Panc1 (cell line): ENCODE data around the gene ZKSCAN2. TPM values are rescaled to one million over a fixed set of nuclear protein-coding genes. Genes with fewer than 3 reads are reported as not detected.

Experiments used
- ATAC-seq: fragments of 200-7000 bp; cut with Tn5 transposase; 2 replicates; pipeline ENCODE4 v1.9.1; 2020; ENCODE audit warnings: mild to moderate bottlenecking, moderate library complexity
- BruUV-seq: library from RNA; stranded (reverse); fragments of 400-500 nt; replicated peaks from 2 replicates; lab custom pipeline; 2021; lab: Mats Ljungman, UMichigan
- CTCF ChIA-PET: fragments of 300-600 bp; sonication (Branson Sonifier 250); formaldehyde crosslinking; loops from one replicate; lab custom pipeline; 2022; ENCODE audit warnings: antibody characterized with exemption; lab: Charles Lee
- POLR2A ChIA-PET: fragments of 300-600 bp; sonication (Branson Sonifier 250); formaldehyde crosslinking; loops from one replicate; lab custom pipeline; 2022; ENCODE audit warnings: antibody characterized with exemption; lab: Charles Lee
- DNase-seq: peaks from one replicate; pipeline ENCODE4 v3.0.0-alpha.2; 2010; ENCODE audit warnings: low read depth, low spot score
- H3K27ac ChIP-seq: 2 replicates; pipeline ENCODE4 v1.5.1; 2011; ENCODE audit warnings: mild to moderate bottlenecking, low read length, inconsistent platforms
- H3K27me3 ChIP-seq: fragments of 200-500 bp; sonication (Bioruptor generic); 2 replicates; pipeline ENCODE4 v1.6.0; 2014; ENCODE audit warnings: low read length, inconsistent platforms; ENCODE audit not compliant: control insufficient read depth, insufficient read depth
- H3K36me3 ChIP-seq: fragments of 200-500 bp; sonication (Bioruptor generic); 2 replicates; pipeline ENCODE4 v1.5.1; 2014; ENCODE audit warnings: inconsistent platforms, mild to moderate bottlenecking, low read length, moderate library complexity; ENCODE audit not compliant: control insufficient read depth, insufficient read depth
- H3K4me1 ChIP-seq: 2 replicates; pipeline ENCODE4 v1.5.1; 2011; ENCODE audit warnings: inconsistent platforms, mild to moderate bottlenecking, low read length, moderate library complexity; ENCODE audit not compliant: control insufficient read depth, insufficient read depth
- H3K4me3 ChIP-seq, 2 experiments: 2 replicates each; pipeline ENCODE4 v1.5.1; 2011 to 2012; ENCODE audit warnings: low read depth in 2 of 2, low read length in 2 of 2, mild to moderate bottlenecking in 2 of 2, inconsistent platforms in 1 of 2, moderate library complexity in 1 of 2
- H3K9me3 ChIP-seq: fragments of 200-500 bp; sonication (Bioruptor generic); 2 replicates; pipeline ENCODE4 v1.5.1; 2014; ENCODE audit warnings: low read depth, mild to moderate bottlenecking, inconsistent platforms, low read length, moderate library complexity; ENCODE audit not compliant: control insufficient read depth, insufficient read depth
- POLR2AphosphoS5 ChIP-seq: IDR thresholded peaks from 2 replicates; pipeline ENCODE4 v1.6.1; 2012; ENCODE audit warnings: mild to moderate bottlenecking, low read depth, low read length, moderate library complexity
- REST ChIP-seq, 2 experiments: IDR thresholded peaks; 2 replicates each; pipeline ENCODE4 v1.6.1; 2011 to 2012; ENCODE audit warnings: low read depth in 2 of 2, control low read depth in 1 of 2, low read length in 1 of 2, mild to moderate bottlenecking in 1 of 2, moderate library complexity in 1 of 2; ENCODE audit not compliant: insufficient read depth in 1 of 2
- SIN3A ChIP-seq: IDR thresholded peaks from 2 replicates; pipeline ENCODE4 v1.6.1; 2012; ENCODE audit warnings: low read depth, mild to moderate bottlenecking, low read length, moderate library complexity, borderline replicate concordance; ENCODE audit not compliant: insufficient read depth
- TCF7L2 ChIP-seq: IDR thresholded peaks from 2 replicates; pipeline ENCODE4 v1.6.1; 2011; ENCODE audit warnings: mild to moderate bottlenecking, low read depth, low read length, inconsistent platforms
- in situ Hi-C: cut with HindIII; loops from 2 replicates; pipeline ENCODE4 v1.10.0; 2016; ENCODE audit warnings: low sequenced_read_pairs, low pct_unique_long_range_greater_than_20kb
- intact Hi-C: fragments of 100-400 bp; cut with micrococcal nuclease; formaldehyde crosslinking; loops from one replicate; pipeline ENCODE4 v1.10.0; 2022; ENCODE audit not compliant: unreplicated experiment
- total RNA-seq: library from RNA; stranded (reverse); gene quantifications from one replicate; pipeline ENCODE4 v1.2.1, GENCODE V29; 2021; ENCODE audit not compliant: unreplicated experiment
- TF ChIP-seq, protein P1 (sequence below): fragments of 450-650 bp; IDR thresholded peaks from 2 replicates; pipeline ENCODE4 v1.5.1; 2017; ENCODE audit warnings: mild to moderate bottlenecking

ZKSCAN2 gene
- total RNA-seq, 1 experiment from 2014 or later = 11.4 TPM

DNA sequence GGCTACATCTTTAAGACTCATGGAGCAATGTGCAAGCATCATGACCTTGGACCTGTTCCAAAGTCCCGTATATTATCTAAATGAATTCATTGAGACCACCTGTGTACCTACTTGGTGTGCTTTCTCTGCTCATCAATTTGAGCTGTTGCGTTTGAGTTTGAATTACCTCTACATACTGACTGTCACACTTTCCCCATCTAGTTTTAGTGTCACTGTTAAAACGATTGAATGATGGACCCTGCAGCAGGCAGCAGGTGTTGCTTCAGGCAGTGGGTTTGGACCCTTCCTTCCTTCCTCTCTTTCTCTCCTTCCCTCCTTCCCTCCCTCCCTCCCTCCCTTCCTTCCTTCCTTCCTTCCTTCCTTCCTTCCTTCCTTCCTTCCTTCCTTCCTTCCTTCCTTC, 33.9 kb upstream of the ZKSCAN2 start:
- in situ Hi-C loops = no loop called here
- CTCF ChIA-PET = no interaction called here
- TF ChIP-seq REST (IDR thresholded peaks at IDR 0.05; ENCODE audit: insufficient read depth in 1 of 2, low read depth in 2 of 2, low read length in 1 of 2) (no peak), SIN3A (no peak), POLR2AphosphoS5 (no peak), TCF7L2 (no peak)
- TF ChIP-seq, protein P1, sequence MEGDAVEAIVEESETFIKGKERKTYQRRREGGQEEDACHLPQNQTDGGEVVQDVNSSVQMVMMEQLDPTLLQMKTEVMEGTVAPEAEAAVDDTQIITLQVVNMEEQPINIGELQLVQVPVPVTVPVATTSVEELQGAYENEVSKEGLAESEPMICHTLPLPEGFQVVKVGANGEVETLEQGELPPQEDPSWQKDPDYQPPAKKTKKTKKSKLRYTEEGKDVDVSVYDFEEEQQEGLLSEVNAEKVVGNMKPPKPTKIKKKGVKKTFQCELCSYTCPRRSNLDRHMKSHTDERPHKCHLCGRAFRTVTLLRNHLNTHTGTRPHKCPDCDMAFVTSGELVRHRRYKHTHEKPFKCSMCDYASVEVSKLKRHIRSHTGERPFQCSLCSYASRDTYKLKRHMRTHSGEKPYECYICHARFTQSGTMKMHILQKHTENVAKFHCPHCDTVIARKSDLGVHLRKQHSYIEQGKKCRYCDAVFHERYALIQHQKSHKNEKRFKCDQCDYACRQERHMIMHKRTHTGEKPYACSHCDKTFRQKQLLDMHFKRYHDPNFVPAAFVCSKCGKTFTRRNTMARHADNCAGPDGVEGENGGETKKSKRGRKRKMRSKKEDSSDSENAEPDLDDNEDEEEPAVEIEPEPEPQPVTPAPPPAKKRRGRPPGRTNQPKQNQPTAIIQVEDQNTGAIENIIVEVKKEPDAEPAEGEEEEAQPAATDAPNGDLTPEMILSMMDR = no peak

DNA sequence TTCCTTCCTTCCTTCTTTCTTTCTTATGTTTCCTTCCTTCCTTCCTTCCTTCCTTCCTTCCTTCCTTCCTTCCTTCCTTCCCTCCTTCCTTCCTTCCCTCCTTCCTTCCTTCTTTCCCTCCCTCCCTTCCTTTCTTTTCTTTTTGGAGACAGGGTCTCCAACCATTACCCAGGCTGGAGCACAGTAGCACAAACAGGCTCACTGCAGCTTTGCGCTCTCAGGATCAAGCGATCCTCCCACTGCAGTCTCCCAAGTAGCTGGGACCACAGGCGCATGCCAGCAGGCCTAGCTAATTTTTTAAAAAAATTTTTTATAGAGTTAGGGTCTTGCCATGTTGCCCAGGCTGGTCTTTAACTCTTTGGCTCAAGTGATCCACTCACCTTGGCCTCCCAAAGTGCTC, 31.8 kb upstream of the ZKSCAN2 start:
- ChIA-PET POLR2A (no interaction called here), CTCF (no interaction called here)
- Histone ChIP-seq H3K4me1 (no peaks in the 10 kb centered on the region), H3K4me3 (no peak overlapping the region), H3K36me3 (no peaks in the 10 kb centered on the region), H3K27ac (no peak overlapping the region), H3K9me3 (no peaks in the 10 kb centered on the region), H3K27me3 (no peaks in the 10 kb centered on the region)
- intact Hi-C loops = no loop called here
- TF ChIP-seq REST (IDR thresholded peaks at IDR 0.05; ENCODE audit: insufficient read depth in 1 of 2, low read depth in 2 of 2, low read length in 1 of 2) (no peak), SIN3A (no peak), POLR2AphosphoS5 (no peak), TCF7L2 (no peak)
- TF ChIP-seq, protein P1 = no peak
- in situ Hi-C loops = no loop called here
- no TSS peak for BruUV-seq
- ATAC-seq = no peak
- no peak for DNase-seq

More for the DNA sequence above, 33.9 kb upstream of the ZKSCAN2 start:
- Histone ChIP-seq H3K36me3 (no peaks in the 10 kb centered on the region), H3K27ac (no peak overlapping the region), H3K4me3 (no peak overlapping the region), H3K27me3 (no peaks in the 10 kb centered on the region), H3K4me1 (no peaks in the 10 kb centered on the region), H3K9me3 (no peaks in the 10 kb centered on the region)
- POLR2A ChIA-PET = no interaction called here
- ATAC-seq (no peak), DNase-seq (no peak)
- intact Hi-C loops = no loop called here
- no TSS peak for BruUV-seq
